Stimulated activated CD4-positive, alpha-beta T cell treated with anti-CD3 and anti-CD28 coated beads, Interleukin-4, amount 100 ng/mL, for 48 hours (primary cell): Measurements from ENCODE around the gene FIBP.

Source experiments
- DNase-seq, 2 donors: peaks; one replicate each; pipeline ENCODE4 v3.0.0-alpha.2; 2020; ENCODE audit warnings: low read depth in 2 of 2

Gene FIBP

GRCh38 chr11:65871811-65872548 is 16.3 kb downstream of the FIBP start:
- no peak for DNase-seq

GRCh38 chr11:65870706-65871681 is 17.3 kb downstream of the FIBP start:
- DNase-seq = no peak

- no peak for DNase-seq
These were observed 18.0 kb downstream of the FIBP start for GRCh38 chr11:65870307-65870658.

- DNase-seq = no peak
These were observed 18.5 kb downstream of the FIBP start for GRCh38 chr11:65869643-65870306.

- no peak for DNase-seq
These were observed 19.4 kb downstream of the FIBP start for GRCh38 chr11:65868907-65869306.

- no peak for DNase-seq
These were observed 20.1 kb downstream of the FIBP start for GRCh38 chr11:65868076-65868667.

- no peak for DNase-seq
These were observed 20.8 kb downstream of the FIBP start for GRCh38 chr11:65867284-65868071.

GRCh38 chr11:65866509-65867283 is 21.6 kb downstream of the FIBP start:
- DNase-seq = no peak

- no peak for DNase-seq
These were observed 22.6 kb downstream of the FIBP start for GRCh38 chr11:65865550-65866172.

GRCh38 chr11:65864706-65865471 is 23.4 kb downstream of the FIBP start:
- no peak for DNase-seq

- DNase-seq = no peak
These were observed 24.2 kb downstream of the FIBP start for GRCh38 chr11:65863889-65864705.

GRCh38 chr11:65862941-65863888 is 25.1 kb downstream of the FIBP start:
- no peak for DNase-seq

GRCh38 chr11:65862191-65862735 is 26.0 kb downstream of the FIBP start:
- no peak for DNase-seq

- DNase-seq = no peak
These were observed 26.6 kb downstream of the FIBP start for GRCh38 chr11:65861533-65862183.

- no peak for DNase-seq
These were observed 27.1 kb downstream of the FIBP start for GRCh38 chr11:65861165-65861505.
